ENCODE measurements around the gene SLC44A3. TPM values are rescaled to one million over a fixed set of nuclear protein-coding genes. Genes with fewer than 3 reads are reported as not detected.

The SLC44A3 gene
- total and polyA plus RNA-seq, 9 of the 15 experiments (the other 6 are each of a cell fraction or from before 2014, with no cell fraction given), result not detected

DNA sequence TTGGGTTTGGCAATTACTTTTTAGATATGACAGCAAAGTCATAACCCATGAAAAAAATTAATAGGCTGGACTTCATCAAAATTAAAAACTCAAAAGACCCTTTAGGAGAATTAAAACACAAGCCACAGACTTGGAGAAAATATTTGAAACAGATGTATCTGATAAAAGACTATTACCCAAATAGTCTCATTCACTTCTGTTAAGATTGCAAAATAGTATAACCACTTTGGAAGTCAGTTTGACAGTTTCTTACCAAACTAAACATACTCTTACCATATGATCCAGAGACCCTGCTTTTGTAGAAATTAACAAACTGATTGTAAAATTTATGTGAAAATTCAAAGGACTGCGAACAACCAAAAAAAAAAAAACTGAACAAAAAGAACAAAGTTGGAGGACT is 32.5 kb upstream of the SLC44A3 start:
- Histone ChIP-seq H3K9me1 (ENCODE audit: control insufficient read depth, insufficient read depth, low read length) (no peaks in the 10 kb centered on the region), H2AFZ (ENCODE audit: low read depth, low read length) (no peak overlapping the region), H3K4me1 (replicated peaks in 1 of 2; ENCODE audit: control insufficient read depth in 2 of 2, insufficient read depth in 2 of 2, low read length in 2 of 2) (no peaks in the 10 kb centered on the region), H3K9ac (ENCODE audit: insufficient read depth in 1 of 2, low read depth in 2 of 2, low read length in 2 of 2) (no peak overlapping the region), H3K27me3 (ENCODE audit: control insufficient read depth in 2 of 2, insufficient read depth in 2 of 2, low read length in 2 of 2) (peaks cover 0 to 10% of the 10 kb centered on the region in 2 experiments; a peak in 2 of 5 replicates), H3K27ac (ENCODE audit: extremely low read depth, low read depth, low read length) (no peak overlapping the region), H3K79me2 (ENCODE audit: control insufficient read depth, insufficient read depth, low read length) (no peaks in the 10 kb centered on the region), H3K4me3 (no peak overlapping the region), H3K36me3 (ENCODE audit: control insufficient read depth, insufficient read depth, low read length) (no peaks in the 10 kb centered on the region), H3K9me3 (replicated peaks; ENCODE audit: control insufficient read depth, insufficient read depth, low read depth, low read length) (no peaks in the 10 kb centered on the region), H4K20me1 (replicated peaks; ENCODE audit: control insufficient read depth, insufficient read depth, low read length) (no peaks in the 10 kb centered on the region), H3K4me2 (ENCODE audit: insufficient read depth, low read length) (no peak overlapping the region)
- intact Hi-C loops (cut with micrococcal nuclease), result no loop called here
- POLR2A ChIA-PET, result no interaction called here
- no TSS peak for BruUV-seq (replicated peaks)
- CTCF ChIA-PET (ENCODE audit: low intra/inter-chr PET ratio), result no interaction called here
- TF ChIP-seq, protein P1, sequence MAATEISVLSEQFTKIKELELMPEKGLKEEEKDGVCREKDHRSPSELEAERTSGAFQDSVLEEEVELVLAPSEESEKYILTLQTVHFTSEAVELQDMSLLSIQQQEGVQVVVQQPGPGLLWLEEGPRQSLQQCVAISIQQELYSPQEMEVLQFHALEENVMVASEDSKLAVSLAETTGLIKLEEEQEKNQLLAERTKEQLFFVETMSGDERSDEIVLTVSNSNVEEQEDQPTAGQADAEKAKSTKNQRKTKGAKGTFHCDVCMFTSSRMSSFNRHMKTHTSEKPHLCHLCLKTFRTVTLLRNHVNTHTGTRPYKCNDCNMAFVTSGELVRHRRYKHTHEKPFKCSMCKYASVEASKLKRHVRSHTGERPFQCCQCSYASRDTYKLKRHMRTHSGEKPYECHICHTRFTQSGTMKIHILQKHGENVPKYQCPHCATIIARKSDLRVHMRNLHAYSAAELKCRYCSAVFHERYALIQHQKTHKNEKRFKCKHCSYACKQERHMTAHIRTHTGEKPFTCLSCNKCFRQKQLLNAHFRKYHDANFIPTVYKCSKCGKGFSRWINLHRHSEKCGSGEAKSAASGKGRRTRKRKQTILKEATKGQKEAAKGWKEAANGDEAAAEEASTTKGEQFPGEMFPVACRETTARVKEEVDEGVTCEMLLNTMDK (IDR thresholded peaks at IDR 0.05; ENCODE audit: borderline replicate concordance, insufficient read depth, low read depth, low read length, poor library complexity, severe bottlenecking), result no peak
- ATAC-seq (no peak), FAIRE-seq (no peak), DNase-seq (ENCODE audit: extremely low read depth in 1 of 4, low spot score in 3 of 4) (no peak)
- WGBS (ENCODE audit: insufficient coverage, low coverage, missing lambda C conversion rate), result 0% methylated on average over 1 of the region's 1 CpG
- in situ Hi-C loops (cut with MboI), result no loop called here

DNA sequence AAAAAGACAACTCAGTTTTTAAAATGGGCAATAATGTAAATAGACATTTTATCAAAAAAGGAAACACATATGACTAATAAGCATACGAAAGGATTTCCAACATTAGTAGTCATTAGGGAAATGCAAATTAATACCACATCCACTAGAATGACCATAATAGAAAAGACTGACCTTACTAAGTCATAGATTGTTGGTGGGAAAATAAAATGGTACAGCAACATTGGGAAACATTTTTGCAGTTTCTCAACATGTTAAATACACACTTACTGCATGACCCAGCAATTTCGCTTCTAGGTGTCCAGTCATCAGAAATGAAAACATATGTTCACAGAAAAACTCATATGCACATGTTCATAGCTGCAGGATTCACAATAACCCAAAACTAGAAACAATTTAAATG is 29.9 kb upstream of the SLC44A3 start:
- CTCF ChIA-PET (ENCODE audit: low intra/inter-chr PET ratio), result no interaction called here
- 0% methylated on average over 2 of the region's 2 CpGs for WGBS (ENCODE audit: insufficient coverage, low coverage, missing lambda C conversion rate)
- intact Hi-C loops (cut with micrococcal nuclease), result no loop called here

More for the DNA sequence above, 29.9 kb upstream of the SLC44A3 start:
- Histone ChIP-seq H3K9me3 (replicated peaks; ENCODE audit: control insufficient read depth, insufficient read depth, low read depth, low read length) (no peaks in the 10 kb centered on the region), H4K20me1 (replicated peaks; ENCODE audit: control insufficient read depth, insufficient read depth, low read length) (no peaks in the 10 kb centered on the region), H3K27ac (ENCODE audit: extremely low read depth, low read depth, low read length) (no peak overlapping the region), H2AFZ (ENCODE audit: low read depth, low read length) (no peak overlapping the region), H3K27me3 (ENCODE audit: control insufficient read depth in 2 of 2, insufficient read depth in 2 of 2, low read length in 2 of 2) (no peaks in the 10 kb centered on the region; a peak in 1 of 5 replicates), H3K9me1 (ENCODE audit: control insufficient read depth, insufficient read depth, low read length) (no peaks in the 10 kb centered on the region), H3K4me3 (no peak overlapping the region), H3K9ac (ENCODE audit: insufficient read depth in 1 of 2, low read depth in 2 of 2, low read length in 2 of 2) (no peak overlapping the region), H3K4me2 (ENCODE audit: insufficient read depth, low read length) (no peak overlapping the region), H3K4me1 (replicated peaks in 1 of 2; ENCODE audit: control insufficient read depth in 2 of 2, insufficient read depth in 2 of 2, low read length in 2 of 2) (no peaks in the 10 kb centered on the region), H3K36me3 (ENCODE audit: control insufficient read depth, insufficient read depth, low read length) (no peaks in the 10 kb centered on the region), H3K79me2 (ENCODE audit: control insufficient read depth, insufficient read depth, low read length) (no peaks in the 10 kb centered on the region)
- no peak for DNase-seq (ENCODE audit: extremely low read depth in 1 of 4, low spot score in 3 of 4)
- no peak for TF ChIP-seq ETV6 (IDR thresholded peaks at IDR 0.05; ENCODE audit: borderline replicate concordance in 1 of 2, low read depth in 2 of 2, low read length in 1 of 2)
- TF ChIP-seq ETV6 (CRISPR knock-in tag; IDR thresholded peaks at IDR 0.05; ENCODE audit: borderline replicate concordance), result no peak
- TF ChIP-seq, protein P1 (IDR thresholded peaks at IDR 0.05; ENCODE audit: borderline replicate concordance, insufficient read depth, low read depth, low read length, poor library complexity, severe bottlenecking), result no peak
- peak; percentile 25; the same call in 1 of the 2 replicates for TF ChIP-seq NFE2 (IDR thresholded peaks at IDR 0.05; ENCODE audit: low read depth)
- TF ChIP-seq MAFG (tag; conservative IDR thresholded peaks at IDR 0.05), result peak; percentile 44; the same call in 1 of the 2 replicates
- POLR2A ChIA-PET, result no interaction called here
- FAIRE-seq, result no peak
- in situ Hi-C loops (cut with MboI), result no loop called here
- no TSS peak for BruUV-seq (replicated peaks)
- no peak for ATAC-seq

Data from K562 (cell line).